GM12873 (cell line): ENCODE measurements around the gene RABGGTA.
A peak's percentile ranks its signal among the peaks of the same experiment; 100 is the strongest.

Experiments used
- CTCF ChIP-seq: IDR thresholded peaks from 2 replicates; pipeline ENCODE4 v1.5.1; 2012; ENCODE audit warnings: low read depth, mild to moderate bottlenecking, moderate library complexity, low read length, control low read depth; ENCODE audit not compliant: insufficient read depth; ENCODE audit errors: missing control alignments

RABGGTA gene

GRCh38 chr14:24313913-24314312 is 42.5 kb upstream of the RABGGTA start:
- no peak for TF ChIP-seq CTCF

GRCh38 chr14:24312736-24313507 is 41.5 kb upstream of the RABGGTA start:
- TF ChIP-seq CTCF, result no peak

GRCh38 chr14:24311837-24312615 is 40.6 kb upstream of the RABGGTA start:
- TF ChIP-seq CTCF, result no peak

- peak; percentile 26 for TF ChIP-seq CTCF
These were observed 39.5 kb upstream of the RABGGTA start, which contains the start of gene LTB4R for GRCh38 chr14:24310646-24311604. LTB4R (plus strand) TSS chr14:24311502; CDS start chr14:24315652, 4,150 bp downstream.

- TF ChIP-seq CTCF, result no peak
These were observed 38.9 kb upstream of the RABGGTA start for GRCh38 chr14:24310265-24310645.

GRCh38 chr14:24309538-24310264 is 38.3 kb upstream of the RABGGTA start, which contains the start of gene LTB4R2:
LTB4R2 (plus strand) TSS chr14:24310140; CDS start chr14:24310665, 525 bp downstream.
- no peak for TF ChIP-seq CTCF
